Stimulated activated CD4-positive, alpha-beta T cell treated with anti-CD3 and anti-CD28 coated beads, Interleukin-4, amount 100 ng/mL, for 1 hour (primary cell): ENCODE measurements around the gene CPZ.

Source experiments
- DNase-seq: peaks from one replicate; pipeline ENCODE4 v3.0.0-alpha.2; 2020

CPZ gene

DNA sequence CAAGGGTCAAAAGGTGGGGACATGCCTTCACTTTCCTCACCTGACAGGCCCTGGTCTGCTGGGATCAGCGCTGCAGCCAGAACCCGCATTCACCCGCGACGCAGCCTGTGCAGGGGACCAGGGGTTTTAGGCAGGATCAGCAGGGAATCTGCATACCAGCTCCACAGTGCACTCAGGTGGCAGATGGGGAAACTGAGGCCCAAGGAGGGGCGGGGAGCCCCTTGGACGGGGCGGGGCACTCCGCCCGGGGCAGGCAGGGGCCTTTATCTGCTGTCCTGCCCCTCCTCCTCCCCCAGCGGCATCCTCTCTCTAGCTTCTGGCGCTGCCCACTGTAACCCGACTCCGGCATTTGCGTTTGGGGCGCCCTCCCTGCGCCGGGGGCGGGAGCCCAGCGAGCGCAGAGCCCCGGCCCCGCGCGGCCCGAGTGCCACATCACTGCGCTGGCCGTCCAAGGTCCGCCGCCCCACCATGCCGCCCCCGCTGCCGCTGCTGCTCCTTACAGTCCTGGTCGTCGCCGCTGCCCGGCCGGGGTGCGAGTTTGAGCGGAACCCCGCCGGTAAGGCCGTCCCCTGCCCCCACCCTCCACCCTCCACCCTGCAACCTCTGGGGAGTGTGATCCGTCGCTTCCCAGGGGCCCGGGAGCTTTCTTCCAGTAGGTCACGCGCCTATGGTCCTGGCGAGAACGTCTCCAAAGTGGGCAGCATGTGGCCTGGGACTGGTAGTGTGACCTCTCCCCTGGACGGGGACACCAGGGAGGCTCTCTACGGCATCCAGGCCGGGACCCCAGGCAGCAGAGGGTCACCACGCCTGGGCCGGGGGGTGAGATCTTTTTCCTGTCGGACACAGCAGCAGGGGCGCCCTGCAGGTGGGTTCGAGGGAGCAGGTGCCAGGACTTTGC lies at the start of gene CPZ:
Gene CPZ, plus strand, starts transcription at position 400 of the 898 bp plus-strand sequence. Its CDS starts 69 bp downstream, at position 469.
- no peak for DNase-seq

DNA sequence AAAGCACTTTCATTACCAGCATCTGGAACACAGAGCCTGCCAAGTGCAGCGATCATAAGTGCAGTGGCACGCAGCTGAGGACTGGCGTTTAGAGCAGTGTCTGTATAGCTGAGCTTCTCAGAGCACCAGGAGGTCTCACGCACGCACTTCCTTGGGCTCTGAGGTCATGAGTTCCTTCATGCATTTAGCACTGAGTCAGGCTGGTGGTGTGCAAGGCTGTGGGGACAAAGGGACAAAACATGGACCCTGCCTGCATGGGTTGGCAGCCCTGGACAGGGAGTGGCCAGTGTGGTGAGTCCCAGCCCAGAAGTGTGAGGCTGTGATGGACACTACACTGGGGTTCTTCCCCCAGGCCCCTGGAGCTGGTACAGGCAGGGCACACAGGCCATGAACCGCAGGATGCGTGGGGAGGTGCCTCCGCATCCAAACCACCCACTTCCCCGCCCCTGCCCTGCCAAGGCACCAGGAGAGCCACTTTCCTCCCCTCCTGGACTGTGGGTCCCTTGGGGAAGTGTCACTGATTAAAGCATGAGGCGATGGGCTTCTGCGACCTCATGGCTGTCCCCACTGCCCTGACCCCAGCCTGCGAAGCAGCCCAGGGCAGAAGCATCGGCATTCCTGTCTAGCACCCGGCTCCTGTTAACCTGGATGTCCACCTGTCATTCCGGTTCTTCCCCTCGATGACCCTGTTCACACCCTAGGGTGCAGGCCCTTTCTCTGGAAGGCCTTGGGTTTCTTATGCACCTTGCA lies 49.6 kb upstream of the CPZ start:
- no peak for DNase-seq

DNA sequence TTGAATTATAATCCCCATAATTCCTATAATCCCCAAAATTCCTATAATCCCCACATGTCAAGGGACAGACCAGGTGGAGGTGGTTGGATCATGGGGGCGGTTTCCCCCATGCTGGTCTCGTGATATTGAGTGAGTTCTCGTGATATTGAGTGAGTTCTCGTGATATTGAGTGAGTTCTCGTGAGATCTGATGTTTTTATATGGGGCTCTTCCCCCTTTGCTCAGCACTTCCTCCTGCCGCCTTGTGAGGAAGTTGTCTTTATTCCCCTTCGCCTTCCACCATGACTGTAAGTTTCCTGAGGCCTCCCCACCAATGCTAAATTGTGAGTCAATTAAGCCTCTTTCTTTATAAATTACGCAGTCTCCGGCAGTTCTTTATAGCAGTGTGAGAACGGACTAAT lies 48.9 kb upstream of the CPZ start:
- no peak for DNase-seq

DNA sequence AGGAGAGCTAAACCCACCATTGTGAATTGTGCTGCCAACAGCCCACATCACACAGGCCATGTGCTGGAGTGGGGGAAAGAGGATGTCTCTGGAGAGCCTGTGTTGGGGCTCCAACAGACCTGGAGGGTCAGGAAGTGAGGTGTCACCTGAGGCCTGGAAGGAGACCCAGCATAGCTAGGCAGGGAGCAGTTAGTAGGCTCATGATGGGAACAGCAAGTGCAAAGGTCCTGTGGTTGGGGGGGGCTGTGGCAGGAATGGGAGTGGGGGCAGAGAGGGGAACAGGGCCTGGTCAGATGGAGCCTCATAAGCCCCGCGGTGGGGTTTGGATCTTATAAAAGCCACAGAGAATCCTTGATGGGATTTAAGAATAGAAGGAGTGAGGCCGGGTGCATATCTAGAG lies 48.3 kb upstream of the CPZ start:
- DNase-seq, result no peak

DNA sequence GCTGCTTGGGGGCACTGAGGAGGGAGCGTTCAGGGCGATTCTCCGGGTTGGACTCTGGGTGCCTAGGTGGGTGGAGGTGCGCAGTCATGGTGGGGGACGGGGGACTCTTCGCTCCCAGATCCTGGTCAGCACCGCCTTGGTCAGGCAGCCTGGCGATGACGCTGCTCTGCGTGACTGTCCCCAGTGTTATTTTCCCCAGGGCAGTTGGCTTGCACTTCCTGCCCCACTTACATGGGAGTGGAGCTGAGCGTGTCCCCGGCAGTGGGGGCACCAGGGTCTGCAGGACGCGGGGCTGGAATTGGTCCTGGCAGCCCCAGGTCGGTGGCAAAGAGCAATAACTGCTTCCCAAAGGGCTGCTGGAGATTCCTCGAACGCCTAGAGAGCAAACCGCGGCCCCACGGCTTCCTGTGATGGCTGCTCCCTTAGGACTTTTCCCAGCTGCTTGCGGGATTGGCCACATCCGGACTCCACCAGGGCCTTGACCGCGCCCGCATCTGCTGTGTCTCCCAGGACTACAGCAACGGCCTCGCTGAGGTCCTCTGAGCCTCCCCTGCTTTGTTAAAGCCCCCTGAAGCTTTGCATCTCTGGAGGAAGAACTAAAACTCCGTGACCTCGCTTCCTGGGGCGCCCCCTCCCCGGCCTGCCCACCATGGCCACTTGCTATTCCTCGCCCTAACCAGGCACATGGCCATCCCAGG lies 47.7 kb upstream of the CPZ start:
- no peak for DNase-seq

DNA sequence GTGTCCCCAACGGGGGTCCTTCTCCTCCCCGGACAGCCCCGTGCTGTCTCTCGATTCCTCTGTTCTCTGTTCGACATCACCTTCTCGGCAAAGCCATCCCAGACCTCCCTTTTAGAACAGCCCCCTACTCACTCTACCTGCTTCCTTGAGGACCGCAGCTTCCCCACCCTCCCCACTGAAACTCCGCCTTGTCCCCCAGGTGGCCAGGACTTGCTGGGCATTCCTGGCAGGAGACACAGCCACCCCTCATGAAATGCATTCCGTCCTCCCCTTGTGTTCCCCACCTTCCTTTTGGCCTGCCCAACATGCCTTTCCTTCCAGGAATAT lies 47.2 kb upstream of the CPZ start:
- no peak for DNase-seq

DNA sequence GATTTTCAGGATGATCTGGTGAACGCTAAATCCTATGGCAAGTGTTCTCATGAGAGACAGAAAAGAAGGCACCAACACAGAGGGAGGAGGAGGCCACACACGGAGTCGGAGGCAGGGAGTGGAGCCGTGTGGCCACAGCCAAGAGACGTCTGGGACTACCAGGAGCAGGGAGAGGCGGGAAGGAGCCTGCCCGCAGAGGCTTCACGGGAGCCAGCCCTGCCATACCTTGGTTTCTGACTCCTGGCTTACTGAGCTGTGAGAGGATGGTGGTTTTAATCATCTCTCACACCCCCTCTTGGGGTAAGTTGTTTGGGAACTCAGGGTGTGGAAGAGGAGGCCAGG lies 45.8 kb upstream of the CPZ start:
- DNase-seq, result no peak

DNA sequence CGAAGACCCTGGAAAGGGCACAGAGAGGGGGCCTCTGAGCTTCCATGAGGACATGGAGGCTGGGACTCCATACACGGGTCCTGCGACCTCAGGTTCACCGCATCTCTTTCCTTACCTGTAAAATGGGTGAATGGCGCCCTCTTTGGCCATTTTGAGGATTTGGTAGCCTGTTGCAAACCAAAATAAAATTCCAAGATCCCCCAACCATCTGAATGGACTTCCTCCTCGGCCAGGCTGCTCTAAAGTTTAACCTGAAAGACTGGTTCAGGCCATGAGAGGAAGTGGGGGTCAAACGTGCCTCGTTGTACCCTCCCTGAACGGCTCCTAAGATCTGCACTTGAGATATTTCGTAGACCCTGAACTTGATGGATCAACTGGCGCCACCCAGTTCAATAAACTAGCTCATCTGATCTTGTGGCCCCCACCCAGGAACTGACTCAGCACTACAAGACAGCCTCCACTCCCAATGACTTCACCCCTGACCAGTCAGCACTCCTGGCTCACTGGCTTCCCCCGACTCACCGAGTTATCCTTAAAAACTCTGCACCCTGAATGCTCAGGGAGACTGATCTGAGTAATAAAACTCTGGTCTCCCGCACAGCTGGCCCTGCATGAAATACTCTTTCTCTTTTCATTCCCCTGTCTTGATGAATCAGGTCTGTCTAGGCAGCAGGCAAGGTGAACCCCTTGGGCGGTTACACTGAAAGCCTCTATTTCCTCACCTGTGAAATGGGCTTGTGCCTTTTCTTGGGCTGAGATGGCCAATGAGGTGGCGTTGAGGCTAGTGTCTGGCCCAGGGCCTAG lies 45.3 kb upstream of the CPZ start:
- DNase-seq, result no peak

DNA sequence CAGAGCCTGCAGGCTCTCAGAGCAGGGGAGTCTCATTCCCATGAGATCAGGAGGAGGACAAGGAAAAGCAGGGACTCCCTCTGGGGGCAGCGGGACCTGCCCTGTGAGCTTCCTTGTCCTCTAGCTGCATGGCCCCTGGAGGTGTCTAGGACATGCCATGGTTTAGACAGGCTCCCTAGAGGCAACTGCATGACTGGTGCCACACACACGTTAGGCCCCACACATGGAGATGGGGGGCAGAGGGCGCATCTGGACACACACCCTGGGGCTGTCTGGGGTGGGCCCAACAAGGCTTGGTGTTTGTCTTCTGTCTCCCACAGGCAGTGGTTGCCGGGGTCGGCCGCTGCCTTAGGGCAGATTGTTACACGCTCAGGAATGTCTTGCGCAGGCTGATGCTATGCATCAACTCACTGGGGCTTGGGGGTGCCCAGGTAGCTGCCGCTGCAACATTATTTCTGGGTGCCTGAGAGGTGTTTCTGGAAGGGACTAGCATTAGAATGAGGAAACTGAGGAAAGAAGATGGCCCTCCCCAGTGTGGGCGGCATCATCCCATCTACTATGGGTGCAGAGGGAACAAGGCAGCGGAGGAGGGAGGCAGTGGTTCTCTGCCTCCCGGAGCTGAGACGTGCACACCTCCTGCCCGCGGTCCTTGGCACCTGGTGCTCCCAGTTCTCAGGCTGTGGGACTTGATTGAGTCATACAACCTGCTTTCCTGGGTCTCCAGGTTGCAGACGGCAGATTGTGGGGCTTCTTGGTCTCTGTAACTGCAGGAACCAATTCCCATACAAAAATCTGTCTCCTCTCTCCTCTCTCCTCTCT lies 44.4 kb upstream of the CPZ start:
- DNase-seq, result no peak

DNA sequence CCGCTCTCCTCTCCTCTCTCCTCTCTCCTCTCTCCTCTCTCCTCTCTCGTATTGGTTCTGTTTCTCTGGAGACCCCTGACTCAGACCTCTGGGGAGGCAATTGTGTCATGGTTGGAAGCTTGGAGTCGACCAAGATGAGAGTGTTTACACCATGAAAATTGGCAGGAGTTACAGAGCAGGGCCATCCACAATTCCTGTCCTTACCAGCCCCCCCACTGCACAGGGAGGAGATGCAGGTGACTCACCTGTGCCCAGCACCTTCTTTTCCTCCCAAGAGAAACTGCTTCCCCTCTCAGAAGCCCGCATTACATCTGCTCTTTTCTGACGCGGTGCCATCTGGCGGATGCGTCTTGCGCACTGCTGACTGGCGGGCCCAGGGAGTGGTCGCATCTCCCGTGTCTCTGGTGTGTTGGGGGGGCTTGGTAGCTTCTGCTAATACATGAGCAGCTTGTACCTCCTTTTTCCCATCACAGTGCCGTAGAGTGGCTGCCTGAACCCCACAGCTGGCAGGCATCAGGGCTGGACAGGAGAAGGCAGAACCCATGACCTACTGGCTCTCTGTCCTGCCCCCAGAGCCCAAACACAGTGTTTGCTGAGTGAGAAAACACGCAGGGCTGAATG lies 43.7 kb upstream of the CPZ start:
- DNase-seq, result no peak

DNA sequence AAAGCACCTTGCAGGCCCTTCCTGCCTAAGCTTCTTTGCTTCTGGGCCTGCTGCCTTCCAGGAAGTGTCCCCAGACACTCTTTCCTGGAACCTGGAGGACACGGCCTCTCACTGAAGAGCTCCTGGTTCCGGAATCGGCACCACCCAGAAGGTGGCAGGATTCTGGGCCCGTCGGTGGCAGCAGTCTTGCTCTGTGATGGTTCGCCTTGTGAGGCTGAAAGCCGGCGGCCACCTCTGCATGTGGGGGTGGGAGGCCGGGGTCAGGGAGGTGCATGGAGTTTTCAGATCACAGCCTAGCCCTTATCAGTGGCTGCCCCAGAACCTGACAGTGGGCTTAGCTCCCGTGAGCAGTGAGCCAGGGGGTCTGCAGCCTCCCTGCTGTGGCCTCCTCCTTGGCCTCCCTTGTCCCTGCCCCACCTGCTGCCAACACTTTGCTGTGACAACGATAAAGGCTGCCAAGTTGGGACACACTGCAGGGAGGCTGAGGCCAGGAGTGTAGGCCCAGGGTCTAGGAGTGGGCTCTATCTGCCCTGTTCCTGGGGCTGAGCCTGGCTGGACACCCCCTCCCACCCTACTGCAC lies 43.1 kb upstream of the CPZ start:
- DNase-seq, result no peak

DNA sequence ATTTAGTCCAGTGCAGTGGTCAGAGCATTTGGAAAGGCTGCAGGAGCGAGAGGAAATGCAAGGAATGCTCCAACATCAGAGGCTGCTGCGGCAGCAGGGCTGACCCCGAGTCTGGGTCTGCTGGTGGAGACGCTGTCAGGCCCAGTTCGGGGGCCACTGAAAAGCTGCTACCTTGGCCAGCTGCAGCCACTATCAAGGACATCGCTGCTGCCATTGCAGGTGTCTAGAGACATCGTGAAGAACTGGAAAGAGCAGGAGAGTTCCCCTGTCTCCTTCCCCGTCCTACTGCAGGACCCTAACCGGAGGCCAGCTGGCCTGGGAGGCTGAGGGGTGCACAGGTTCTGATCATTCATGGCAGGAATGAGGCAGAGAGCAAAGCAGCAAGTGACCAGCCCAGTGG lies 41.9 kb upstream of the CPZ start:
- no peak for DNase-seq

DNA sequence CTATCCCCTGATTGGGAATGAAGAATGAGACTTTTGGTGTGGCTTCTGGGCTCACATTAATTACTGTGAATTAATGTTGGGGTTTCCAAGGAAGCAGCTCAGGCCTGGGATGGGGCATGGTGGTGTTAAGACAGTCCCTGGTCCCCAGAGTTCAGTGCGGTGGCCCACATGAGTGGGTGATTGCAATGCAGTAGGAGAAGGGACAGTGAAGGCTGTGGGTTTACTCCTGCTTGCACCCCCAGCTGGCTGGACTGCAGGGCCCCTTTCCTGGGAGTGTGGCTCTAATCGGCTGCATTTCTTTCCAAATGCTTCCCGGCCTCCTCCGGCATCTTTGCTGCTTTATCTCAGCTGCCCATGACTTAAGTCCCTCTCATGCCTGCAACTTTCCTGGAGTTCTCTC lies 40.5 kb upstream of the CPZ start:
- DNase-seq, result no peak

DNA sequence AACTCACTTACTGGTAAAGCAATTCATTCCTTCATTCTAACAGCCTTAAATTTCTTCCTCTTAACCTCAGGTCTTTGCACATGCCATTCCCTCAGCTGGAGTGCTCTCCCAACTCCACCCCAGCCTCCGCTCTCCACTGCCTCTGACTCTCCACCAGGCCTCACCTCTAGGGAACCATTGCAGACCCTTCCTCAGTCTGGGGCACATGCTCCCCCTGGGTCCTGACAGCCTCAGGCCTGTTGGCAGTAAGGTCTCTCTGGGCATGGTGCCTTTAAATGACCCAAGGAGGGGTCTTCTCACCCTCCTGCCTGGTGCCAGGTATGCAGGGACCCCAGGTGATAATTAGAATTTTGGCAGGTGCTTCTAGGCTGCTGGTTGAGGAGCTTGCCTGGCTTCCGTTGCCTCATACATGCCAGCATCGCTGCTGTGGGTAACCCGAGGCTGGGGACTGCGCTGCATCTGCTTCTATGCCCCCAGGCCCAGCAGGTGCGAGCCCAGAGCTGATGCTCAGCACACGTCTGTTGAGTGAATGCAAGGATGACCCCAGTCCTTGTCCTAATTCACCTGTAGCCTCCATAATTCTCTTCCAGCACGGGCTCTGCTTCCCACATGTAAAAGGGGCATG lies 39.9 kb upstream of the CPZ start:
- DNase-seq, result no peak

DNA sequence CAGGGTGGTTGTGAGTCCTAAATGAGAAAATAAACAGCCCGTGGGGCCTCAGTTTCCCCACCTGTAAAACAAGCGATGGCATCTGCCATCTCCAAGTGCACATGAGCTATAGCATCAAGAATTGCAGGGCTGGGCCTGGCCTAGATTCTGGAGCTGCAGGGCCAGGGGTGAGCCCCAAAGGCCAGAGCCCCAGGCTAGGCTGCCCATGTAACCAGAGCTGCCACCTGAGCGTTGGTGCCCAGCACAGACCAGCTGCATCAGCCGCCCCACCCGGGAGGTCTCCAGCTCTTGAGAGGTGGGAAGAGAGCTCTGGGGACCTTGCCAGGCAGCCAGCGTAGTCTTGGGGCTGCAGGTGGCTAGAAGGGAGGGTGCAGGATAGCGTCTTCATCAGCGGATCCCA lies 39.3 kb upstream of the CPZ start:
- DNase-seq, result no peak

DNA sequence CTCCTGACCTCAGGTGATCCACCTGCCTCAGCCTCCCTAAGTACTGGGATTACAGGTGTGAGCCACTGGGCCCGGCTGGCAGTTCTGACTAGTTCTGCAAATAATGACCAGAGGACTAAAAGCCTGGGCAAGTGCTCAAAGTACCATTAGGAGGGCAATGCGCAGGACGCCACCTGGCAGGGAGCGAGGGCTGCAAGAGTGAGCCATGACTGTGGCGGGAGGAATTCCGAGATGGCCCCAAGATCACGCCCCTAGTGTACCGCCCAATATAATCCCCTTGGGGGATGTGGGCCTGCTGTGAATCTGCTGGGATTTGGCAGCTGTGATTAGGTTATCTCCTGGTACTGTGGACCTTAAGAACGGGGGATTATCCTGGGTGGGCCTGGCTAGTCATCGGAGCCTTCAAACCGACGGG lies 38.6 kb upstream of the CPZ start:
- DNase-seq, result no peak

DNA sequence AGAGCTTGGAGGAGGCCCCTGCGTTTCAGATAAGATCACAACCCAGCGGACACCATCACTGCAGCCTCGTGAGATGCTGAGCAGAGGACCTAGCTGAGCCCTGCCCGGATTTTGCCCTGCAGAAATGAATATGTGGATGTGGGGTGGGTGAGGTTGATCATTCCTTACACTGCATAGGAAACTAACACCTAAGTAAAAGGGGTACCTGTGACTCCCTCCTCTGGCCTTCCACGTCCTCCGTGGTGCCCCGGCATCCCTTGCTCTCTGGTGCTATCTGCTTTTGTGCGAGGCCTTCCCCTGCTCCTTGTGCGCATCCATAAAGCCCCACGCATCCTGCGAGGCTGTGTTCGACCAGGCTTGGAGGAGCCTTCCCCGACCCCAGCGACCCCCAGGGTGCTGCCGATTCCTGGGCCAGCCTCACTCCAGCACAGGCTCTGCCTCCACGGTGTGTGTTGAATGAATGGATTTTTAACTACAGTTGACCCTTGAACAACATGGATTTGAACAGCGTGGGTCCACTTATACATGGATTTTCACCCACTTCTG lies 37.9 kb upstream of the CPZ start:
- DNase-seq, result no peak

DNA sequence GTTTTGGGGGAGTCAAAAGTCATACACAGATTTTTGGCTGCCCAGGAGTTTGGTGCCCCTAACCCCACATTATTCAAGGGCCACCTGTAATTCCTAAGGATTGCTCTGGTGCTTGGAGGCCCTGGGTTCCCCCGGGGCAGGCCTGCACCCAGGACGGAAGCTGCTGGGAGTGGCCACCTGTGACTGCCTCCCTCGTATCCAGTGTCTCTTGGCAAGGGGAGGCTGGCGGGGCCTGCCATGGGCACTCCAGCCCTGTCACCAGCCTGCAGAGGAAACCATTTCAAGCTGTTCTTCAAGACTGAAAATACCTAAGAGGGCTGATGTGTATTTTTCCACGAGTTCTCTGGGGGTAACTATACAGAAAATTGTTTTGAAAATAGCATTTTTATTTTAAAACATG lies 36.8 kb upstream of the CPZ start:
- DNase-seq, result no peak

DNA sequence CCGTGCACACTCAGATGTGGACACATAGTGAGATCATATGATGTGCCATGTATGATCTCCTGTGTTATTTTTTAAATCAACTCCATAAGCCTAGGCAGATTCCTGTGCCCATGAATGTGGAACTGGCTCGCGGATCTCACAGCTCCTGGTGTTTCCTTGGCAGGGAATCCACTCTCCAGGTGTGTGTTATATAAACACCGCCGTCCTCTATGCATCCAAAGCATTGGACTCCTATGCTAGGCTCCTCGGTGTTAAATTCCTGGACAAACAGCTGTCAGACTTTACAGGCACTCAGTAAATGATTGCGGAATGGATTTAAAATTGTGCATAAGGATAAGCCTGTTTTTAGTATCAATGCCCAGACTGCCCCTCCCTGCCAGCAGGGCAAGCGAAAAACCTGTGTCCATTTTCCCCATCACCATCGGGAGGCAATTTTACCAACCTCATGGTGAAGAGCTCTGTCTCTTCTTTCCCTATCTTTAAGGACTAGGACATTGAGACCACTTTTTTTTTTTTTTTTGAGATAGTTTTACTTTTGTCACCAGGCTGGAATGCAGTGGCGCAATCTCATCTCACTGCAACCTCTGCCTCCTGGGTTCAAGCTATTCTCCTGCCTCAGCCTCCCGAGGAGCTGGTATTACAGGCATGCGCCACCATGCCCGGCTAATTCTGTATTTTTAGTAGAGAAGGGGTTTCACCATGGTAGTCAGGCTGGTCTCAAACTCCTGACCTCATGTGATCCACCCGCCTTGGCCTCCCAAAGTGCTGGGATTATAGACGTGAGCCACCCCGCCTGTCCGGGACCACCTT lies 36.0 kb upstream of the CPZ start:
- no peak for DNase-seq
